SK-N-SH (cell line): ENCODE measurements around the gene GLIS1. TPM values are rescaled to one million over a fixed set of nuclear protein-coding genes. Genes with fewer than 3 reads are reported as not detected.
A peak's percentile ranks its signal among the peaks of the same experiment; 100 is the strongest.

Experiments used
- CTCF ChIA-PET: fragments of 300-600, 350-600 bp; formaldehyde crosslinking; extraction: SDS; loops from one replicate; lab custom pipeline; 2021; lab: Yijun Ruan, JAX
- POLR2A ChIA-PET: fragments of 350-600 bp; sonication (Branson Sonifier 250); formaldehyde crosslinking; extraction: SDS; loops from one replicate; lab custom pipeline; 2020; ENCODE audit warnings: antibody characterized with exemption, inconsistent platforms; lab: Yijun Ruan, JAX
- DNase-seq: peaks from one replicate; pipeline ENCODE4 v3.0.0; 2012
- H2AFZ ChIP-seq: fragments of 200-600 bp; sonication (generic); 2 replicates; pipeline ENCODE4 v1.8.1; 2016; ENCODE audit warnings: antibody characterized with exemption, mild to moderate bottlenecking, low read depth
- H3F3A ChIP-seq: fragments of 200-600 bp; sonication (generic); replicated peaks from 2 replicates; pipeline ENCODE3; 2016; ENCODE audit warnings: antibody characterized with exemption, mild to moderate bottlenecking; ENCODE audit not compliant: insufficient read depth
- H3K27ac ChIP-seq, 2 experiments: fragments of 200-500 bp in 1 of 2; fragments of 200-600 bp in 1 of 2; sonication (Bioruptor generic) in 1 of 2; sonication (generic), shearing (Covaris generic) in 1 of 2; 2 replicates each; pipeline versions ENCODE4 v1.5.1 to v1.6.1; 2014 to 2016; ENCODE audit warnings: low read depth in 2 of 2, inconsistent platforms in 1 of 2, low read length in 1 of 2, mild to moderate bottlenecking in 1 of 2, mixed read lengths in 1 of 2
- H3K27me3 ChIP-seq: fragments of 200-600 bp; sonication (generic), shearing (Covaris generic); 2 replicates; pipeline ENCODE4 v1.6.1; 2016; ENCODE audit warnings: mixed run types; ENCODE audit not compliant: insufficient read depth
- H3K36me3 ChIP-seq, 2 experiments: fragments of 200-500 bp in 1 of 2; fragments of 200-600 bp in 1 of 2; sonication (Bioruptor generic) in 1 of 2; sonication (generic) in 1 of 2; replicated peaks in 1 of 2; 2 replicates each; pipeline versions ENCODE3 to v1.5.1; 2014 to 2016; ENCODE audit warnings: low read length in 1 of 2, mild to moderate bottlenecking in 1 of 2; ENCODE audit not compliant: insufficient read depth in 2 of 2, control insufficient read depth in 1 of 2
- H3K4me1 ChIP-seq, 2 experiments: fragments of 200-500 bp in 1 of 2; fragments of 200-600 bp in 1 of 2; sonication (Bioruptor generic) in 1 of 2; sonication (generic), shearing (Covaris generic) in 1 of 2; 2 replicates each; pipeline versions ENCODE4 v1.5.1 to v1.6.1; 2014 to 2016; ENCODE audit warnings: low read depth in 1 of 2, low read length in 1 of 2, mixed run types in 1 of 2; ENCODE audit not compliant: insufficient read depth in 2 of 2, control insufficient read depth in 1 of 2
- H3K4me2 ChIP-seq: fragments of 200-600 bp; sonication (generic), shearing (Covaris generic); 2 replicates; pipeline ENCODE4 v1.6.1; 2017; ENCODE audit warnings: mixed run types
- H3K4me3 ChIP-seq, 2 experiments: fragments of 200-500 bp in 1 of 2; fragments of 200-600 bp in 1 of 2; sonication (Bioruptor generic) in 1 of 2; sonication (generic), shearing (Covaris generic) in 1 of 2; 2 replicates each; pipeline versions ENCODE4 v1.5.1 to v1.8.1; 2014 to 2016; ENCODE audit warnings: low read depth in 2 of 2, inconsistent platforms in 1 of 2, low read length in 1 of 2, mild to moderate bottlenecking in 1 of 2, mixed read lengths in 1 of 2, moderate library complexity in 1 of 2
- H3K79me2 ChIP-seq: fragments of 200-600 bp; sonication (generic); 2 replicates; pipeline ENCODE4 v1.8.1; 2017; ENCODE audit warnings: mild to moderate bottlenecking; ENCODE audit not compliant: insufficient read depth
- H3K9ac ChIP-seq: fragments of 200-600 bp; sonication (generic); 2 replicates; pipeline ENCODE4 v1.6.1; 2017; ENCODE audit warnings: mixed run types
- H3K9me2 ChIP-seq: fragments of 200-600 bp; sonication (generic); 2 replicates; pipeline ENCODE4 v1.6.1; 2017; ENCODE audit warnings: mixed run types
- H3K9me3 ChIP-seq: fragments of 200-600 bp; sonication (generic); 2 replicates; pipeline ENCODE4 v1.6.1; 2017; ENCODE audit warnings: mixed run types, mild to moderate bottlenecking, moderate library complexity
- H4K20me1 ChIP-seq: fragments of 200-600 bp; sonication (generic); 2 replicates; pipeline ENCODE4 v1.6.1; 2017; ENCODE audit warnings: mild to moderate bottlenecking, mixed run types; ENCODE audit not compliant: insufficient read depth
- CTCF ChIP-seq: fragments of 200-600 bp; sonication (generic); IDR thresholded peaks from 2 replicates; pipeline ENCODE4 v1.6.1; 2017; ENCODE audit warnings: antibody characterized with exemption, mild to moderate bottlenecking, moderate library complexity
- FOSL2 ChIP-seq: IDR thresholded peaks from 2 replicates; pipeline ENCODE4 v1.4.0; 2012; ENCODE audit warnings: low read depth, mild to moderate bottlenecking, moderate library complexity, borderline replicate concordance
- GATA2 ChIP-seq: sonication (generic); formaldehyde crosslinking; IDR thresholded peaks from 2 replicates; pipeline ENCODE4 v1.5.0; 2020; ENCODE audit warnings: mild to moderate bottlenecking, missing genetic modification reagents
- IRF3 ChIP-seq: fragments of 150-350 bp; IDR thresholded peaks from 2 replicates; pipeline ENCODE4 v1.6.1; 2016; ENCODE audit warnings: mild to moderate bottlenecking, low read depth, low read length
- JUND ChIP-seq: IDR thresholded peaks from 2 replicates; pipeline ENCODE4 v1.4.0; 2012
- MXI1 ChIP-seq: IDR thresholded peaks from 2 replicates; pipeline ENCODE4 v1.6.1; 2012; ENCODE audit warnings: mild to moderate bottlenecking, low read depth, low read length, improper control_type of control experiment
- WGBS: methylation state at CpG from one replicate; pipeline ENCODE4 v1.1.6; 2017; ENCODE audit warnings: low lambda C conversion rate; 5-methylcytosine and 5-hydroxymethylcytosine counted together
- polyA plus RNA-seq, 3 experiments: library from polyadenylated mRNA; depleted of rRNA; stranded (reverse); fragments of >200 nt; gene quantifications; 2 replicates each; pipeline ENCODE4 v1.2.3, GENCODE V29; 2012

The GLIS1 gene
- polyA plus RNA-seq, 1 of the 3 experiments (the other 2 are of a cell fraction), result 0.13 TPM

- peak overlapping the region in 1 of 2 experiments; percentile 65; a peak in 2 of 4 replicates for H3K27ac ChIP-seq
- H4K20me1 ChIP-seq, result no peaks in the 10 kb centered on the region
- no peaks in the 10 kb centered on the region for H3K27me3 ChIP-seq
- H3K9me2 ChIP-seq, result no peaks in the 10 kb centered on the region
- H3K9me3 ChIP-seq, result no peaks in the 10 kb centered on the region
- WGBS, result 57% methylated on average over 14 of the region's 15 CpGs
- no peaks in the 10 kb centered on the region for H3K36me3 ChIP-seq
- H2AFZ ChIP-seq, result no peak overlapping the region; the same call in 1 of the 2 replicates
- H3K79me2 ChIP-seq, result no peaks in the 10 kb centered on the region
- H3K4me3 ChIP-seq, result no peak overlapping the region
- ChIA-PET POLR2A (no interaction called here), CTCF (interaction anchor here (1.0 to 1.8 kb wide), 5 partner anchors 8 to 56 kb away, joined by 4 to 7 read pairs (median 5); no protein-coding TSS in a partner anchor)
- peak overlapping the region; percentile 8; the same call in 1 of the 2 replicates for H3K9ac ChIP-seq
- H3K4me1 ChIP-seq, result peaks cover 7 to 42% of the 10 kb centered on the region in 2 experiments; a peak in 1 of 4 replicates
- peak; percentile 47 for TF ChIP-seq CTCF
- TF ChIP-seq IRF3, result no peak
- TF ChIP-seq JUND, result peak; percentile 54; the same call in 1 of the 2 replicates
- TF ChIP-seq FOSL2, result peak; percentile 65
- no peak for TF ChIP-seq GATA2
- peak overlapping the region; percentile 31; the same call in 1 of the 2 replicates for H3K4me2 ChIP-seq
- no peak for DNase-seq
- no peaks in the 10 kb centered on the region for H3F3A ChIP-seq
Observed at GRCh38 chr1:53541761-53542550, 197.0 kb downstream of the GLIS1 start.

DNA sequence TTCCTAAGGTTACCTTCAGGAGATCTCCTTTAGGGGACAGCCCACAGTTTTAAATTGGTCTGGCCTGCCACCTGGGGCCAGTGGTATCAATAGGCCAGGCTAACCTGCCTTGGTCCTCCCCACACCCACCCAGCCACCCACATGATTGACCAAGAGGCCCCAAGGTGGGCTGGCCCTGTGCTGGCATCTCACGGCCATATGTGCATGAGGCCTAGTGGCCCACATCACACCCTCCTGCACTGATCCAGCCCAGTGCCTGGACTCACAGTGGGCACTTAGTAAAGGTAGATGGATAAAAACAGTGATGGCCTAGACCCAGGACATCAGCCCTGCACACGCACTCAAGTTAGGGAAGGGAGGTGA lies 197.7 kb downstream of the GLIS1 start:
- no peak overlapping the region for H2AFZ ChIP-seq
- DNase-seq, result no peak
- 100% methylated on average over 2 of the region's 2 CpGs for WGBS
- no peak overlapping the region for H3K27ac ChIP-seq
- no peak for TF ChIP-seq MXI1
- no peaks in the 10 kb centered on the region for H4K20me1 ChIP-seq
- H3F3A ChIP-seq, result no peaks in the 10 kb centered on the region
- ChIA-PET CTCF (interaction anchor here (1.0 to 1.8 kb wide), 5 partner anchors 9 to 56 kb away, joined by 4 to 7 read pairs (median 5); no protein-coding TSS in a partner anchor), POLR2A (no interaction called here)
- no peak overlapping the region for H3K4me3 ChIP-seq
- no peaks in the 10 kb centered on the region for H3K36me3 ChIP-seq
- no peaks in the 10 kb centered on the region for H3K9me2 ChIP-seq
- H3K79me2 ChIP-seq, result no peaks in the 10 kb centered on the region
- no peaks in the 10 kb centered on the region for H3K27me3 ChIP-seq
- no peak overlapping the region for H3K4me2 ChIP-seq
- peaks cover 7 to 44% of the 10 kb centered on the region in 2 experiments; a peak in 1 of 4 replicates for H3K4me1 ChIP-seq
- no peak overlapping the region for H3K9ac ChIP-seq
- no peaks in the 10 kb centered on the region for H3K9me3 ChIP-seq
